ENCODE data around the gene KANK4. TPM values are rescaled to one million over a fixed set of nuclear protein-coding genes. Genes with fewer than 3 reads are reported as not detected.

The KANK4 gene
- total RNA-seq, 2 experiments from 2014 or later: not detected

DNA sequence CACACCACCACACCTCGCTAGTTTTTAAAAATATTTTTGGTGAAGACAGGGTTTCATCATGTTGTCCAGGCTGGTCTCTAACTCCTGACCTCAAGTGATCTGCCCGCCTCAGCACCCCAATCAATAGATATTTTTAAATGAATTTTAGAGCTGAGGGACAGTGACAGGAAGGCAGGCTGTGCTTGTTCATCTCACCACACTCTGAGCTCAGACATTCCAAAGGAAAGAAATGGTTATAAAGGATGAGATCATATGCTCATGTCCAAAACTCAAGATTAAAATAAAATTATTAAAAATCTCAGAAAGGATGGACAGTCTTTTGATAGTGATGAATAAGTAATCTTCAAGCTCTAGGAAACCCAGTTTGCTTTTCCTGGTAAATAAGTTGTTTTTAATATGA lies 83.7 kb downstream of the KANK4 start:
- Mint-ChIP-seq H3K4me3 (no peak overlapping the region), H3K9me3 (peaks cover 2% of the 10 kb centered on the region), H3K36me3 (ENCODE audit: low read depth) (no peaks in the 10 kb centered on the region), H3K4me1 (ENCODE audit: low read depth) (no peaks in the 10 kb centered on the region), H3K27me3 (peaks cover 3% of the 10 kb centered on the region), H3K27ac (no peak overlapping the region)
- TF ChIP-seq, protein P1, sequence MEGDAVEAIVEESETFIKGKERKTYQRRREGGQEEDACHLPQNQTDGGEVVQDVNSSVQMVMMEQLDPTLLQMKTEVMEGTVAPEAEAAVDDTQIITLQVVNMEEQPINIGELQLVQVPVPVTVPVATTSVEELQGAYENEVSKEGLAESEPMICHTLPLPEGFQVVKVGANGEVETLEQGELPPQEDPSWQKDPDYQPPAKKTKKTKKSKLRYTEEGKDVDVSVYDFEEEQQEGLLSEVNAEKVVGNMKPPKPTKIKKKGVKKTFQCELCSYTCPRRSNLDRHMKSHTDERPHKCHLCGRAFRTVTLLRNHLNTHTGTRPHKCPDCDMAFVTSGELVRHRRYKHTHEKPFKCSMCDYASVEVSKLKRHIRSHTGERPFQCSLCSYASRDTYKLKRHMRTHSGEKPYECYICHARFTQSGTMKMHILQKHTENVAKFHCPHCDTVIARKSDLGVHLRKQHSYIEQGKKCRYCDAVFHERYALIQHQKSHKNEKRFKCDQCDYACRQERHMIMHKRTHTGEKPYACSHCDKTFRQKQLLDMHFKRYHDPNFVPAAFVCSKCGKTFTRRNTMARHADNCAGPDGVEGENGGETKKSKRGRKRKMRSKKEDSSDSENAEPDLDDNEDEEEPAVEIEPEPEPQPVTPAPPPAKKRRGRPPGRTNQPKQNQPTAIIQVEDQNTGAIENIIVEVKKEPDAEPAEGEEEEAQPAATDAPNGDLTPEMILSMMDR (IDR thresholded peaks at IDR 0.05): no peak
- intact Hi-C loops (cut with micrococcal nuclease): no loop called here
- ChIA-PET POLR2A (no interaction called here), CTCF (no interaction called here)
- no peak for ATAC-seq
- DNase-seq: no peak

DNA sequence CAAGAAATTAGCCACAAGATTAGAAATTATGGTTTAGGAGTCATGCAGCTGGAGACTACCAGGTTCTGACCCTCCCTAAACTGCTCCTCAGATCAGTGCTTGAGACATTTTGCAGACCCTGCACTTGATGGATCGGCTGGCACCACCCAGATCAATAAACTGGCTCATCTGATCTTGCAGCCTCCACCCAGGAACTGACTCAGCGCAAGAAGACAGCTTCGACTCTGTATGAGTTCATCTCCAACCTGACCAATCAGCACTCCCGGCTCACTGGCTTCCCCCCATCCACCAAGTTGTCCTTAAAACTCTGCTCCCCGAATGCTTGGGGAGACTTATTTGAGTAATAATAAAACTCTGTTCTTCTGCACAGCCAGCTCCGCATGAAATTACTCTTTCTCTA lies 84.5 kb downstream of the KANK4 start:
- intact Hi-C loops (cut with micrococcal nuclease): no loop called here
- Mint-ChIP-seq H3K27me3 (peaks cover 3% of the 10 kb centered on the region), H3K4me1 (ENCODE audit: low read depth) (no peaks in the 10 kb centered on the region), H3K4me3 (no peak overlapping the region), H3K27ac (no peak overlapping the region), H3K9me3 (no peaks in the 10 kb centered on the region), H3K36me3 (ENCODE audit: low read depth) (no peaks in the 10 kb centered on the region)
- ChIA-PET POLR2A (no interaction called here), CTCF (interaction anchor here (1.1 kb wide), 1 partner anchor 15 kb away, joined by 3 read pairs; no protein-coding TSS in a partner anchor)
- TF ChIP-seq, protein P1 (IDR thresholded peaks at IDR 0.05): no peak
- no peak for DNase-seq
- no peak for ATAC-seq

DNA sequence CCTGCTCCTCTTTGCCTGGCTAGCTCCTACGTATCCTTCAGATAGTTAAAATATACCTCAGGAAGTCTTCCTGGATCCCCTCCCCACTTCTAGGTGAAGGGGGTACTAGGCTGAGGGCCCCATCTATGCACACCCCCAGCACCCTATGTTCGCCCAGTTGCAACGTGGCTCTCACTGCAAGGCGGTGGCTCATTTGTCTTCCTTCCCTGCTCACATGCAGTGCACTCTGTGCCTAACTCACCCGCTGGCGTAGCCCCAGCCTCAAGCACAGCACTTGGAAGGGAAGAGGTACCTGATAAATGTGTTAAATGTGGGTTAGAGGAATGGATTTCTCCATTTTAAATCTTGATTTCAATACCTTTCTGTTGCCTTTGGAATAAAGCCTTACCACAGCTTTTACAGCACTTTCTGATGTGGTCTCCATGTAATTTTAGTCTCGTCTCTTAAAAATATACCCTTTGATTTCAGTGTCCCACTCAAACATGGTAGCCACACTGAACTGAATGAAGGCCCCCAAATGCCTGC lies 85.2 kb downstream of the KANK4 start:
- ChIA-PET CTCF (interaction anchor here (1.1 kb wide), 1 partner anchor 16 kb away, joined by 3 read pairs; no protein-coding TSS in a partner anchor), POLR2A (no interaction called here)
- Mint-ChIP-seq H3K4me3 (no peak overlapping the region), H3K36me3 (ENCODE audit: low read depth) (no peaks in the 10 kb centered on the region), H3K4me1 (ENCODE audit: low read depth) (no peaks in the 10 kb centered on the region), H3K9me3 (no peaks in the 10 kb centered on the region), H3K27ac (no peak overlapping the region), H3K27me3 (peaks cover 3% of the 10 kb centered on the region)
- ATAC-seq: no peak
- no peak for DNase-seq
- TF ChIP-seq, protein P1 (IDR thresholded peaks at IDR 0.05): no peak
- intact Hi-C loops (cut with micrococcal nuclease): no loop called here

DNA sequence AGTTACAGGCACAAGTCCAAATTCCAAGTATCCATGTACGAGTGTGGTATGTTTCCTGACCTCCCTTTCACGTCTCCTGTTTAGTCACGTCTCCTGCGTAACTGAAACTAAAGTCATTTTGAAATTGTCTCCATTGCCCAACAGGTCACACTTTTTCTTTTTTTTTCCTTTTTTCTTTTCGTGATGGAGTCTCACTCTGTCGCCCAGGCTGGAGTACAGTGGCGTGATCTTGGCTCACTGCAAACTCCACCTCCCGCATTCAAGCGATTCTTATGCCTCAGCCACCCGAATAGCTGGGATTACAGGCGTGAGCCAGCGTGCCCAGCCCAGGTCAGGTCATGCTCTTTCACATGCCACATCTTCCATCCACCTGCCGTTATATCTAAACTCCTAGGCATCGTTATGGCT lies 86.4 kb downstream of the KANK4 start:
- Mint-ChIP-seq H3K27me3 (peaks cover 3% of the 10 kb centered on the region), H3K27ac (no peak overlapping the region), H3K4me3 (no peak overlapping the region), H3K4me1 (ENCODE audit: low read depth) (no peaks in the 10 kb centered on the region), H3K36me3 (ENCODE audit: low read depth) (no peaks in the 10 kb centered on the region), H3K9me3 (no peaks in the 10 kb centered on the region)
- intact Hi-C loops (cut with micrococcal nuclease): no loop called here
- no peak for DNase-seq
- ChIA-PET CTCF (no interaction called here), POLR2A (no interaction called here)
- TF ChIP-seq, protein P1 (IDR thresholded peaks at IDR 0.05): no peak
- no peak for ATAC-seq

DNA sequence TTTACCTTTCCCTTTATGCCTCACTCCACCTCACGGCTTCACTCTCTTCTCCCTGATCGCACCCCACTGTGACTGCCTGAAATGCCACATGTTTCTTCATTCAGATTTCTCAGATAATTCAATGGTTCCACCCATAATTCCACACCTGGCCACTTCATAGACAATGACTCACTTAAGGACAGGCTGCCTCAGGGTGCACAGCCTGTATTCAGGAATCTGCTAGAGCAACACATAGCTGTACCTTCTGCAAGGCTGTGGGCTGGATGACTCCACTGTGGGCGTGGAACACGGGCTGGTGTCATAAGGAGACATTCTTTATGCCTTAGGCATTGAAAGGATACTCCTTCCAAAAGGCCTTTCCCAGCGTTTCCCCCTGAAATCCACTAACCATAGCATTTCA lies 88.5 kb downstream of the KANK4 start:
- Mint-ChIP-seq H3K27me3 (peaks cover 1% of the 10 kb centered on the region), H3K4me1 (ENCODE audit: low read depth) (no peaks in the 10 kb centered on the region), H3K9me3 (no peaks in the 10 kb centered on the region), H3K4me3 (no peak overlapping the region), H3K27ac (no peak overlapping the region), H3K36me3 (ENCODE audit: low read depth) (no peaks in the 10 kb centered on the region)
- intact Hi-C loops (cut with micrococcal nuclease): no loop called here
- ATAC-seq (no peak), DNase-seq (no peak)
- ChIA-PET POLR2A (no interaction called here), CTCF (no interaction called here)
- TF ChIP-seq, protein P1 (IDR thresholded peaks at IDR 0.05): no peak
